Measurements from ENCODE around the gene TYMP.

GRCh38 chr22:50497093-50497492 is 32.7 kb downstream of the TYMP start:
- no peak for TF ChIP-seq TCF7L2 (IDR thresholded peaks at IDR 0.05; ENCODE audit: borderline replicate concordance, low read depth, low read length)
- TF ChIP-seq RBAK (tag by site-specific recombination; IDR thresholded peaks at IDR 0.05), result no peak
- TF ChIP-seq ZNF514 (tag by site-specific recombination; IDR thresholded peaks at IDR 0.05), result no peak
- no peak for TF ChIP-seq ZNF350 (tag by site-specific recombination; IDR thresholded peaks at IDR 0.05)
- TF ChIP-seq CTCF (tag by site-specific recombination; IDR thresholded peaks at IDR 0.05), result no peak
- no peak for TF ChIP-seq ZNF274 (IDR thresholded peaks at IDR 0.05; ENCODE audit: low read length)
- TF ChIP-seq ZNF274 (tag by site-specific recombination; IDR thresholded peaks at IDR 0.05; ENCODE audit: borderline replicate concordance), result no peak
- TF ChIP-seq YY1 (tag by site-specific recombination; IDR thresholded peaks at IDR 0.05), result no peak
- TF ChIP-seq ZNF558 (tag by site-specific recombination; IDR thresholded peaks at IDR 0.05), result no peak
- no peak for TF ChIP-seq ZNF513 (tag by site-specific recombination; IDR thresholded peaks at IDR 0.05)
